Head of caudate nucleus (tissue), 42 donors: ENCODE data around the gene KPNB1.

ENCODE experiments used
- DNase-seq, 42 donors: peaks; one replicate each; pipeline versions ENCODE4 v3.0.0 to v3.0.0-alpha.2; 2020 to 2021; ENCODE audit warnings: mixed read lengths in 7 of 42
- intact Hi-C: fragments of 100-400 bp; cut with DNase I; formaldehyde crosslinking; loops from one replicate; pipeline ENCODE4 v1.15.0; 2022

KPNB1 gene

GRCh38 chr17:47719411-47720152 is 69.9 kb downstream of the KPNB1 start:
- intact Hi-C loops, result no loop called here
- DNase-seq, result no peak

- intact Hi-C loops, result no loop called here
- DNase-seq, result no peak
Observed at GRCh38 chr17:47720196-47720595, 70.5 kb downstream of the KPNB1 start.

- DNase-seq, result no peak
- intact Hi-C loops, result no loop called here
Observed at GRCh38 chr17:47720754-47721533, 71.2 kb downstream of the KPNB1 start.

GRCh38 chr17:47721725-47722124 is 72.0 kb downstream of the KPNB1 start:
- DNase-seq, result no peak
- intact Hi-C loops, result no loop called here

GRCh38 chr17:47724705-47725104 is 75.0 kb downstream of the KPNB1 start:
- peak in 5 of 42 donors; percentile 12 to 66 (median 36) for DNase-seq
- intact Hi-C loops, result no loop called here

GRCh38 chr17:47725446-47726111 is 75.9 kb downstream of the KPNB1 start:
- no peak for DNase-seq
- intact Hi-C loops, result no loop called here

- intact Hi-C loops, result no loop called here
- DNase-seq, result peak in 11 of 42 donors; percentile 29 to 64 (median 34)
Observed at GRCh38 chr17:47726796-47727703, 77.3 kb downstream of the KPNB1 start.

- DNase-seq, result no peak
- intact Hi-C loops, result no loop called here
Observed at GRCh38 chr17:47727704-47728036, 78.0 kb downstream of the KPNB1 start.

- DNase-seq, result no peak
- intact Hi-C loops, result no loop called here
Observed at GRCh38 chr17:47728214-47728877, 78.6 kb downstream of the KPNB1 start.

GRCh38 chr17:47729476-47729875 is 79.8 kb downstream of the KPNB1 start:
- no peak for DNase-seq
- intact Hi-C loops, result no loop called here

GRCh38 chr17:47730681-47731080 is 81.0 kb downstream of the KPNB1 start:
- DNase-seq, result no peak
- intact Hi-C loops, result no loop called here

GRCh38 chr17:47731396-47731795 is 81.7 kb downstream of the KPNB1 start:
- intact Hi-C loops, result no loop called here
- no peak for DNase-seq

- intact Hi-C loops, result no loop called here
- no peak for DNase-seq
Observed at GRCh38 chr17:47732399-47733046, 82.8 kb downstream of the KPNB1 start.

- peak in 29 of 42 donors; percentile 10 to 63 (median 38) for DNase-seq
- intact Hi-C loops, result no loop called here
Observed at GRCh38 chr17:47733047-47733673, 83.4 kb downstream of the KPNB1 start, which contains the start of gene TBX21. Gene TBX21, plus strand, starts transcription at chr17:47733236. Its CDS starts 219 bp downstream, at chr17:47733455.

GRCh38 chr17:47733674-47734410 is 84.1 kb downstream of the KPNB1 start:
- intact Hi-C loops, result no loop called here

GRCh38 chr17:47735139-47735464 is 85.4 kb downstream of the KPNB1 start:
- peak in 1 of 42 donors; percentile 10 for DNase-seq
- intact Hi-C loops, result no loop called here

More at GRCh38 chr17:47733674-47734410, 84.1 kb downstream of the KPNB1 start:
- peak in 1 of 42 donors; percentile 7 for DNase-seq
